Measurements from ENCODE around the gene RFX3. TPM values are rescaled to one million over a fixed set of nuclear protein-coding genes. Genes with fewer than 3 reads are reported as not detected.

The RFX3 gene
- total RNA-seq, 1 donor from 2014 or later = 4.1 TPM

DNA sequence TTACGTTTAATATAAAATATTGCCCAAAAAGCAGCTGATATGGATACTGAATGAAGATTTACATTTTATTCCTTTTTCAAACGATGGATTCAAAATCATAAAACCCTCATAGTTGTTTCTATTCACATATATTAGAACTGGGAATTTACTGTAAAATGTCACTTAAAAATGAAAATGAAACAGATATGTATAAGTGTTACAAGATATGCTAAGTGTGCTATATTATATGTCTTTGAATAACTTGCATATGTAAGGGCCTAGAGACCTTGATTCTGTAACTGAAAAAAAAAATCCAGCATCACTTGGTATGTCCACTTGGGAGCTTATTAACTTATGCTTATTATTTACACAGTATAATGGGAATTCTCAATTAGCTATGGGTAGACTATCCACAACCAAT is 43.2 kb downstream of the RFX3 start:
- intact Hi-C loops (cut with DNase I) = no loop called here
- no peak for DNase-seq (ENCODE audit: low spot score)

DNA sequence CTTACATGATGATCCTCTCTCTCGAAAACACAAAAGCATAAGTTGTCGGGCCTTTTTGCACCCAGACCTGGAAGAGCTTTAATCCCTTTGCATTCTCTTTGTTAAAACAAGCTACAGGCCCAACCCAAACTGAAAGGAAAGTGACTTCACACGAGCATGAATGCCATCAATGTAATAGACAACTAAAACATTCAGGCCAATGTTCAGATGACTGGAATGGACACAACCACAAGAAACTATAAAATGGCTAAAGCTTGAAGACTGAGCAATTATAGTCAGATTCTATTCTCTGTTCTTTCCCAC is 45.5 kb downstream of the RFX3 start:
- intact Hi-C loops (cut with DNase I) = no loop called here
- DNase-seq (ENCODE audit: low spot score) = no peak

DNA sequence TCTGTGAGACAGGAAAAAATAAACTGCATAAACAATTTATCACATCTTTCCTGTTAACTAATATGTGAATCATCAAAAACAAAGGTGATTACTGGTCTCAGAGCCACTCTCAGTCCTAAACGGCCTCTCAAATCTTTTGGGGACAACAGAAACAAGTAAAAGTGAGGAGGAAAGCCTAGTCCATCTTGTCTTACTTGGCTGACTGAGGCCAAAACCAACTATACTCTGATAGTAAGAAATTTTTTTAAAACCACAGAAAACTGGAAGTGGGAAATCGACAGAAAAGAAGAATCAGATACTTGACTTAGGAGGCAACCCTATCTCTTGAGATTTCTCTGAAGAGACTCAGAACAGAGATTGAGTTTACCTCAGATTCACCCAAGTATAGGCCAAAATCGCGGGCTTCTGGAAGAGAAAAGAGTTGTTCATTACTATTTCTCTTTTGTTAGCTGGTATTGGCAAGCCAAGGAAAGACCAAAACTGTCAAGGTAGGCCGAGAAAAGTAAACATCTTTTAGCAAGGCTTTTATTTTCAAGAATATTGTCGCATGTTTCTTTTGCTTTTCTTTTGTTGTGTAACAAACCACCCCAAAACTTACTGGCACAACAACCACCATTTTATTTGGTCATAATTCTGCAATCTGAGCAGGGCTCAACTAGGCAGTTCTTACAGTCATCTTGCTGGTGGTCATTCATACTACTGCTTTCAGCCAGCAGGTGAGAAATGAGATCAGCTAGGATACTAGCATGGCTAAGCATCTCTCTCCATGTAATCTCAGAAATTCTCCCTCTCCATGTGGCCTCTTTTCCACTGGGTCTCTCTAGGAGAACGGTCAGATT is 46.1 kb downstream of the RFX3 start:
- intact Hi-C loops (cut with DNase I) = no loop called here

DNA sequence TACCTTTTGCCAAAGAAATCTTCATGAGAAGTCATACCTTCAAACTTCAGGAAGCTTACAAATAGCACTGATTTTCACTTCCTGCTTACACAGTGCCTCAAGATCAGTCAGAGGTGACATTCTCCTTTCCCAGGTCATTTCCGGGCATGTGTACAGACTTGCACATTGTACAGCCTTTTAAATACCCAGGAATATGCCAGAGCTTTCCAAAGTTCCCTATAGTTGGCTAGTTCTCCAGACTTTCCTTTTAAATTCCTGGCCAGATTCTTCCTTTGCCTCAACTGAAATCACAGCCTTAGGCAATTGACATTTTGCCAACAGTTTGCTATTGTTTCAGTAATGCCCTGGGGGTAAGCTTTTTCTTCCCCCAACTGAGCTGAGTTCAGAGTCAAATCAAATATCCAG is 47.2 kb downstream of the RFX3 start:
- intact Hi-C loops (cut with DNase I) = no loop called here
- no peak for DNase-seq (ENCODE audit: low spot score)

More for the DNA sequence above, 46.1 kb downstream of the RFX3 start:
- no peak for DNase-seq (ENCODE audit: low spot score)

DNA sequence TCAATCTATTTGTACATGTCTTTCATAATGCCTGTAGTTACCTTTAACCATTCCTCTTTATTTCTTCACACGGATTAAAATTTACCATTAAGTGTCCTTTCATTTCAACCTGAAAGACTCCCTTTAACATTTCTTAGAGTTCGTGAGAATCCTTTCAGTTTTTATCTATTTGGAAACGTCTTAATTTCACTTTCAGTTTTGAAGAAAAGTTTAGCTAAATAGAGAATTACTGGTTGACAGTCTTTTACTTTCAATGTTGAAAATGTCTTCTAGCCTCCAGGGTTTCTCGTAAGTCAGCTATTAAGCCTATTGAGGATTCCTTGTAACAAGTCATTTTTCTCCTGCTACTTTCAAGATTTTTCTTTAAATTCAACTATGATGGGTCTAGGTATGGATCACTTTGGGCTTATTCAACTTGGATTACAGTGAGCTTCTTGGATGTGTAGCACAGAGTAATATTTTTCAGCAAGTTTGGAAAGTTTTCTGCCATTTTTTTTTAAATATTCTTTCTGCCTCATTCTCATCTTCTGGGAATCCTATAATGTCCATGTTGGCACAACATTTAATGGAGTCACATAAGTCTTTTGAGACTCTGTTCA is 48.5 kb downstream of the RFX3 start:
- intact Hi-C loops (cut with DNase I) = no loop called here

DNA sequence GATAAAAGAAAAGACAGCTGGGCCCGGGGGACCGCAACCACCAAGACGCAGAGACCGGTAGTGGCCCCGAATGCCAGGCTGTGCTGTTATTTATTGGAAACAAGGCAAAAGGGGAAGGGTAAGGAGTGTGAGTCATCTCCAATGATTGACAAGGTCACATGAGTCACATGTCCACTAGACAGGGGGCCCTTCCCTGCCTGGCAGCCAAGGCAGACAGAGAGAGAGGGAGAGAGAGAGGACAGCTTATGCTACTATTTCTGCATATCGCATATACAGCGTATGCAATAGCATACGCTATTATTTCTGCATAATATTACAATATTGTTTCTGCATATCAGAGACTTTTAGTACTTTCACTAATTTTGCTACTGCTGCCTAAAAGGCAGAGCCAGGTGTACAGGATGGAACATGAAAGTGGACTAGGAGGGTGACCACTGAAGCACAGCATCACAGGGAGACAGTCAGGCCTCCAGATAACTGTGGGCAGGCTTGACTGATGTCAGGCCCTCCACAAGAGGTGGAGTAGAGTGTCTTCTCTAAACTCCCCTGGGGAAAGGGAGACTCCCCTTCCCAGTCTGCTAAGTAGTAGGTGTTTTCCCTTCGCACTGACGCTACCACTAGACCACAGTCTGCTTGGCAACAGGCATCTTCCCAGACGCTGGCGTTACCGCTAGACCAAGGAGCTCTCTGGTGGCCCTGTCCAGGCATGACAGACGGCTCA is 50.3 kb downstream of the RFX3 start:
- intact Hi-C loops (cut with DNase I) = no loop called here
- no peak for DNase-seq (ENCODE audit: low spot score)

More for the DNA sequence above, 48.5 kb downstream of the RFX3 start:
- no peak for DNase-seq (ENCODE audit: low spot score)

DNA sequence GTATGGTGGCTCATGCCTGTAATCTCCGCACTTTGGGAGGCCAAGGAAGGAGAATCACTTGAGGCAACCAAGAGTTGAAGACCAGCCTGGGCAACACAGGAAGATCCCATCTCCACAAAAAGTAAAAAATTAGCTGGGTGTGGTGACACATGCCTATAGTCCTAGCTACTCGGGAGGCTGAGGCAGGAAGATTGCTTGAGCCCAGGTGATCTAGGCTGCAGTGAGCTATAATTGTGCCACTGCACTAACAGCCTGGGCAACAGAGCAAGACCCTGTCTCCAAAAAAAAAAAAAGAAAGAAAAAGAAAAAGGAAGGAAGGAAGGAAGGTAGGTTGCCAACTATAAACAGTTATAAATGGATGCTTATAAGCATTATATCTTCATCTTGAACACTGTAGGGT is 51.0 kb downstream of the RFX3 start:
- intact Hi-C loops (cut with DNase I) = loop anchor here (5.0 kb wide), 1 partner anchor 52 kb away; the partner anchor contains the start of gene RFX3
- DNase-seq (ENCODE audit: low spot score) = no peak

DNA sequence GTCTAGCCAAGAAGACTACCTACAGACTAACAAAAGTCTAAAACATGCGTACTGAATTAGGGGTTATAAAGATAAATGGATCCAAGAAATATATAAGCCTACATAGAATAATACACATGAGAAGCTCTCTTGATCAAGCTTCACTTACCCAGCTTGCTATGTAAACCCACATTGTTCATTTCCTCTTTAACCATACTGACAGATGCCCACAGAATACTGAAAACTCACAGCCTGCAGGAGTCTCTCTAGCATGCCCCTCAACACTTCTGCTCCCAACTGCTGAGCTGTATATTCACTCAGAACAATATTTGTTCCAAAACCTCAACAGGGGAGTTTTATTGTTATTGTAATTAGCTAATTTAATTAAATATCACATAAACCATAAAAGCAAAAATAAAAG is 52.4 kb downstream of the RFX3 start:
- intact Hi-C loops (cut with DNase I) = loop anchor here (5.0 kb wide), 1 partner anchor 54 kb away; the partner anchor contains the start of gene RFX3
- no peak for DNase-seq (ENCODE audit: low spot score)

DNA sequence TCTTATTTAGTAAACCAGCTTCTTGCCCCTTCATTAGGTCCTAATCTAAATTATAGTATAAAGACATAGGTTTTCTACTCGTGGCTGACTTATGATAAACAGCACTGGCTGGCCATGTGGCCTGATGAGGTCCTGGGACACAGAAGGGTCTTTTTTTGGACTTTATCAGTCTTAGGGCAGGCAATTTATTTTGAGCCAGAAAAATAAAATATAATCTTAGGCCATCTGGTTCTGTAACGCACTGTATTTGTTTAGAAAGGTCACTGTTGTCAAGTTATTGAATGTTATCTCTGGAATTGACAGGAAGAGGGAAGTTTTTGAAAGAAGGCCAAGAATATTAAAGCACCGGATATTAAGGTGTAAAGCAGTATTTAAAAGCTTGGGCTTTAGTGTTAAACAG is 53.9 kb downstream of the RFX3 start:
- DNase-seq (ENCODE audit: low spot score) = no peak
- intact Hi-C loops (cut with DNase I) = loop anchor here (5.0 kb wide), 1 partner anchor 55 kb away; the partner anchor contains the start of gene RFX3

DNA sequence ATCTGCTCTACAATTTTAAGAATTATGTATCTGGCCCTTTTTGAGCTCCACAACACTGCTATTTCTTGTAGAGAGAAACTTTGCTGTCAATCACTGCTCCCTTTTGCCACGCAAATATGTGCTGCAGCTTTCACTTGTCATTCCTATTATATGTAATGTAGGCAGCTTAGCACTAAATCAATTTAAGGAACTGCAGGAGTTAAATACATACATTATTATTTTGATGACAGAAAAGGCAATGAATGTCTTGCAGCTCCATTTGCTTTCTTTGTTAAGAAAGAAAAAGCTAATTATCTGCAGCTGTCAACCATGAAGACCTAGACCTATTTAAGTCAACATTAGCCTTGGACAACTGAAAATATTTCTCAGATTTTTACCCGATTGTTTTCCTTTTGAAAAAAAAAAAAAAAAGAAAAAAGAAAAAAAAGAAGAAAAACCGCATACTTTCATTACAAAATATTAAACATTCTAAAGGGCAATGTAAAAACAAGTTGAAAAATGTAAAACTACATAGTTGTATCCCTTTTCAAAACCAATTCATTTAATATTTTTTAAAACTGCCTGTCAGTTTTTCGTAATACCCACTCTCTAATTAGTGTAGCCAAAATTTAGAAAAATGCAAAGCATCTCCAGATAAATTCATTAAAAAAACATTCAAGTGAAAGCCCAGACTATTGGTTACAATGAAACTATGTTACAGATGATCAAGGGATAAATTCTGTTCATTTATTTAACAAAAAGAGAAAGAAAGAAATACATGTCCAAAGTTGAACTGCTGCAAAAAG is 57.2 kb downstream of the RFX3 start:
- intact Hi-C loops (cut with DNase I) = loop anchor here (10.0 kb wide), 1 partner anchor 176 kb away; no protein-coding TSS in a partner anchor

DNA sequence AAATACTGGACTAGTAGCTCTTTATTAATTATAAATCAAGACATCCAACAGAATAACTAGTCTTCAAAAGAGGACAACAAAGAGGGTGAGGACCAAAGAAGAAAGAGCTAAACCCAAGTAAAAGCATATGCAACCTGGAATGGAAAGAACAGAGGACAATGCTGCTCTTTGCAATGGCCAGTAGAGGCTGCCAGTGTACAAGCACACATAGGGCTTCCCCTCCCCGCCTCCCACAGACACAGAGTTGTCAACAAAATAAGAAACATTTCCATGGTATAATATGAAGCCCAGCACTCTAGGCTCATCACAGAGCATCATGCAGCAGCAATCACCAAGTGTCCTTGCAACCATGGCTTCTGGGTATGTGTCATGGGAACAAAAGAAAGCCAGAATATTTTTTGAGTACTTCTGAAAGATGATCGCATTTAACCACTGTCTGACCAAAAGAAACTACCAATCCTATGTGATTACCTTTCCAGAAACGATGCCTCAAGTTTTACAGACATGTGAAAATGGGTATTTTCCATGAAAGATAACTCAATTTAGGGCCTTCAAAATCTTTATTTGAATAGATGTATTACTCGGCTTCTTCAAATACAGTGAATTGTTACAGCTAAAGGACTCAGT is 58.1 kb downstream of the RFX3 start:
- DNase-seq (ENCODE audit: low spot score) = no peak
- intact Hi-C loops (cut with DNase I) = loop anchor here (10.0 kb wide), 1 partner anchor 177 kb away; no protein-coding TSS in a partner anchor

More for the DNA sequence above, 57.2 kb downstream of the RFX3 start:
- no peak for DNase-seq (ENCODE audit: low spot score)

DNA sequence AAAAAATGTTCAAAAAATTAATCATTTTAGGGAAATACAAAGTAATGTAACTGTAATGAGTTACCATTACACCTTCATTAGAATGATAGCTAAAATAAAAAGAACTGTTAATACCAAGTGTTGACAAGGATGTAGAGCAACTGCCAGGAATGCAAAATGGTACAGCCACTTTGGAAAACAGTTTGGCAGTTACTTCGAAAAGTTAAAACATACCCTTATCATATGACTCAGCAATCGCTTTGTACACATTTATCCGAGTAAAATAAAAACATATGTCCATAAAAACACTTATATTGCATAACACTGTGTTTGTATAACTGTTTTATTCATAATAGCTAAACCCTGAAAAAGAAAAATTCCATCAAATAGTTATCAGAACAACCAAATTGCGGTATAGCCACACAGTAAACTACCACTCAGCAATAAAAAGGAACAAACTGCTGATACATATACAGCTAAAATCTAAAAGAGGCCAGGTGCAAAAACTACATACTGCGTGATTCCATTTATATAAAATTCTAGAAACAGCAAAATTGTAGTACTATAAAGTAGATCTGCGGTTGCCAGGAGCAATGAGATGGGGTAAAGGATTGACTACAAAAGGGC is 61.7 kb downstream of the RFX3 start:
- DNase-seq (ENCODE audit: low spot score) = no peak
- intact Hi-C loops (cut with DNase I) = loop anchor here (10.0 kb wide), 1 partner anchor 181 kb away; no protein-coding TSS in a partner anchor

DNA sequence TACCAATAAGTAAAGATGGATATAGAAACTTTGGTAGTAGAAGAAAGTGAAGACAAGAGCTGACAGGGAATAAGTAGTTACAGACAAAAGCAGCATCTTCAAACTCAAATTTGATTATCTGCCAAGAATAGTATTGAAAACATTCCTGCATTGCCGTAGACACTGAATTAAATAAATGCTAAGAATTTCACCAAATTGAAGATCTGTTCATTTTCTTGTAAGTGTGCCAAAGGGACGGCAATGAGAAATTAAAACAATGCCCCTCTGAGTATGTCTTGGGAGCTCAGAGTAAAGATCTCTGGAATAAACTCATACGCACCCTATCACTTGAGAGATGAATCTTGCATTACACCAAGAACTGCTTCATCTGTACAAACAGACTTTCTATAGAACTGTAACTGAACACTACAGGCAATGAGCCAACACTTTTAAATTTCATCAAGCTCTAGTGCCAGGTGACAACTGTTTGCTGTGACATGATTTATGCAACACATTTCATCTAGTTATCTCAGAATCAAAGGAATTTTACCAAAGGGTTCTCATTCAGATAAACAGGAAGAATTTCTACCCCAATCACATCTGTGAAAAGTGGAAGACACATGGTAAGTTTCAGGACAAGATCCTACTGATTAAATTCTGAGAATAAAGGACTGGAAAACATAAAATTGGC is 66.9 kb downstream of the RFX3 start:
- no peak for DNase-seq (ENCODE audit: low spot score)
- intact Hi-C loops (cut with DNase I) = no loop called here

DNA sequence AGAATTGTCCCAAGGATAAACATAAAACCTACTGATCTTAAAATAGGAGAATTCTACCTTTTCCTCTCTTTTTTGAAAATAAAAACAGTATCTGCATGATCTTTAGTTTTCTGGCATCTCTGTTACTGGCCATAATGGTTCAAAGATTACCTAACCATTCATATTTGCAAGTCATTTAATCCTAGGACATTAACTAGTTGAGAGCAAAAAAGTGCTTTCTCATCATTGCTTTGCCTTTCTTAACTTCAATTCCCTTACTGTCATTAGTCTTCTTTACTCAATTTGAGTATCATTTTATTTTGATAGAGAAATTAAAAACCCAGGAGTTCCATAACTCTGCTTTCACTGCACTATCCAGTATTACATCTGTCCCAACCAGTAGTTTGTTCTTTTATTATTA is 68.6 kb downstream of the RFX3 start:
- DNase-seq (ENCODE audit: low spot score) = no peak
- intact Hi-C loops (cut with DNase I) = no loop called here

DNA sequence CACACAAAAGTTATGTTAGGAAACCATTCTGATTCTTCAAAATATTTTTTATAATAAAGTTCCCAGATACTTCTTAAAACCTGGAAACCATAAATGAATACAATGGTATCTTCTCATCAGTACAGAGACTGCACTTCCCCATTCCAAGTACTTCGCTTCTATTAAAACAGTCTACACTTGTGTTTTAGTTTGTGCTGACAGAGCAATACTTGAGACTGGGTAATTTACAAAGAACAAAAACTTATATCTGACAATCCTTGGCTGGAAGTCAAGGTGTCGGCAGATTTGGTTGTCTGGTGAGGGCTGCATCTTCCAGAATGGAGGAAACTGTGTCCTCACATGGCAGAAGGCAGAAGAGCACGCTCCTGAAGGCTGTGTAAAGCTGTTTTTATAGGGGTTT is 70.1 kb downstream of the RFX3 start:
- intact Hi-C loops (cut with DNase I) = no loop called here
- no peak for DNase-seq (ENCODE audit: low spot score)

DNA sequence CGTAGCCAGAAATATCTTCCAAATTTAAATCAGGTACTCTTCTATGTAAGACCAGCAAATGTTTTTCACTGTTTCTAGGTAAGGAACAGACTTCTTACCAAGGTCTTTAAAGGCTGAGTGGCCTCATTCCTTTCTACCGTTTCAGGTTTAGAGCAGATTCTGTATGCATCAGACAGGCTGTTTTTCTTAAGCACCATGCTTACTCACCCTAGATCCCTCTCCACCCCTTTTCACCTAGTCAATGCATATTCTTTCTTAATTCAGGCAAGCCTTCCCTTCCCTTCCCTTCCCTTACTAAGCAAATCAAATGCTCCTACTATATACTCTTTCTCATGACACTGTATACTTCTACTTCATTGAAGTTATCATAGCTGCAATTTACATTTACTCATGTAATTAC is 70.7 kb downstream of the RFX3 start:
- intact Hi-C loops (cut with DNase I) = no loop called here
- no peak for DNase-seq (ENCODE audit: low spot score)

DNA sequence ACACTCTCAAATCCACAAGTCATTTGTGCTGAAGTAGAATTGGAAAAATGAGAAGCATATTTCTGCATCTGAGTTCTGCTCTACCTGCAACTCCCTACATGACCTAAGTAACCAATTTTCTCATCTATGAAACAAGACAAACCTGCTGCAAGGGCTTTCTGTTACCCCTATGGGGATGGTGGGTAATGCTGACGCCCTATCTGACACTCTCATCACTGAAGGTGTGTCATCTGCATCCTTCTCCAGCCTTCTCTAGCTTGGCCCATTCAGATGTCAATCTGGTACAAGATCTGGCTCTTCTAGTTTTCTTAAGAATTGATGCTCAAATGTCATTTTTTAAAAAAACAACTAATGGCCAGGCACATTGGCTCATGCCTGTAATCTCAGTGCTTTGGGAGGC is 73.8 kb downstream of the RFX3 start:
- intact Hi-C loops (cut with DNase I) = no loop called here
- no peak for DNase-seq (ENCODE audit: low spot score)

DNA sequence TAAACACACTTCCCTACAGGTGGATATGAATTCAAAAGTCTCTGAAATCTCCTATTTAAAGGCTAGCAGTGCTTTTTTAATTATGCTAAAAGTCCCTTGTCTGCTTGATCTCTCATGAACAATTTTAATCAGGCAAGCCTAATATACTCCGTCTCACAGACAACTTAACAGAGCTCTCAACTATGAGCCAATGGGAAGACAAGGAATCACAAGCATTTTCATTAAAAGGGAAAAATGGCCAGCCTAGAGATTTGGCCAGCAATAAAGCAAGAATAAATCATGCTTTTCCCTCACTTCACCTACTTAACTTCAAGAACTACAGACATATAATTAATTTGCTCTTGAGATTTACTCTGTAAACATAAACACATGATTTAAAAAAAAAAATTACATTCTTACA is 78.0 kb downstream of the RFX3 start:
- intact Hi-C loops (cut with DNase I) = no loop called here
- DNase-seq (ENCODE audit: low spot score) = no peak

All from cardiac septum (tissue), 1 donor.